GM12878 (cell line): ENCODE measurements around the gene XDH. TPM values are rescaled to one million over a fixed set of nuclear protein-coding genes. Genes with fewer than 3 reads are reported as not detected.

Source experiments
- CBX3 ChIP-seq: fragments of 200-600 bp; sonication (generic); IDR thresholded peaks from 2 replicates; pipeline ENCODE4 v1.6.1; 2016; ENCODE audit warnings: low read depth, borderline replicate concordance
- ESRRA ChIP-seq: IDR thresholded peaks from 2 replicates; pipeline ENCODE4 v1.6.1; 2012; ENCODE audit warnings: mild to moderate bottlenecking, low read length, improper control_type of control experiment
- HSF1 ChIP-seq: fragments of 150-350 bp; IDR thresholded peaks from 2 replicates; pipeline ENCODE4 v1.6.1; 2014; ENCODE audit warnings: mild to moderate bottlenecking, low read depth, low read length
- PAX8 ChIP-seq: fragments of 450-650 bp; IDR thresholded peaks from 2 replicates; pipeline ENCODE4 v1.6.1; 2017; ENCODE audit warnings: mild to moderate bottlenecking, moderate library complexity
- POLR2A ChIP-seq: IDR thresholded peaks from 2 replicates; pipeline ENCODE4 v1.6.1; 2011; ENCODE audit warnings: low read depth, mild to moderate bottlenecking, low read length
- RAD21 ChIP-seq: IDR thresholded peaks from 2 replicates; pipeline ENCODE4 v1.6.1; 2011; ENCODE audit warnings: mild to moderate bottlenecking, low read depth, low read length, moderate library complexity; ENCODE audit not compliant: insufficient read depth
- RFX5 ChIP-seq: IDR thresholded peaks from 2 replicates; pipeline ENCODE4 v1.6.1; 2011; ENCODE audit warnings: low read depth, low read length, improper control_type of control experiment
- SRF ChIP-seq, 2 experiments: IDR thresholded peaks; 2 replicates each; pipeline ENCODE4 v1.6.1; 2011; ENCODE audit warnings: low read depth in 2 of 2, low read length in 2 of 2, mild to moderate bottlenecking in 1 of 2, moderate library complexity in 1 of 2
- ZBTB40 ChIP-seq: fragments of 450-650 bp; IDR thresholded peaks from 2 replicates; pipeline ENCODE4 v1.6.1; 2016; ENCODE audit warnings: mild to moderate bottlenecking, moderate library complexity, borderline replicate concordance
- polyA plus RNA-seq, 11 experiments: library from polyadenylated mRNA; depleted of rRNA in 4 of 11; unstranded in 6 of 11; stranded (reverse) in 5 of 11; fragments of >200 nt; fragmentation: Nextera tagmentation in 4 of 11; fragmentation: Illumina TruSeq in 1 of 11; extraction: Ambion mirVana in 4 of 11; extraction: Trizol in 1 of 11; gene quantifications; 1 replicate in 1 of 11; 2 replicates in 10 of 11; pipeline versions ENCODE4 v1.2.1 to v1.2.3, GENCODE V29; 2011 to 2016; ENCODE audit warnings: inconsistent platforms in 2 of 11, missing spikeins in 2 of 11, low read depth in 1 of 11
- total RNA-seq, 4 experiments: library from RNA; depleted of rRNA in 3 of 4; stranded (reverse); fragments of >200 nt in 3 of 4; fragmentation: Illumina TruSeq in 1 of 4; extraction: Trizol in 1 of 4; gene quantifications; 2 replicates each; pipeline versions ENCODE4 v1.2.1 to v1.2.3, GENCODE V29; 2013 to 2021
- TF ChIP-seq, protein P1 (sequence below): IDR thresholded peaks from 2 replicates; pipeline ENCODE4 v1.6.1; 2012; ENCODE audit warnings: mild to moderate bottlenecking, low read depth, low read length

The XDH gene
- total and polyA plus RNA-seq, 10 of the 15 experiments (the other 5 are each of a cell fraction or from before 2014, with no cell fraction given): 0.01 TPM; not detected in 9

- no peak for TF ChIP-seq ZBTB40
- TF ChIP-seq, protein P1, sequence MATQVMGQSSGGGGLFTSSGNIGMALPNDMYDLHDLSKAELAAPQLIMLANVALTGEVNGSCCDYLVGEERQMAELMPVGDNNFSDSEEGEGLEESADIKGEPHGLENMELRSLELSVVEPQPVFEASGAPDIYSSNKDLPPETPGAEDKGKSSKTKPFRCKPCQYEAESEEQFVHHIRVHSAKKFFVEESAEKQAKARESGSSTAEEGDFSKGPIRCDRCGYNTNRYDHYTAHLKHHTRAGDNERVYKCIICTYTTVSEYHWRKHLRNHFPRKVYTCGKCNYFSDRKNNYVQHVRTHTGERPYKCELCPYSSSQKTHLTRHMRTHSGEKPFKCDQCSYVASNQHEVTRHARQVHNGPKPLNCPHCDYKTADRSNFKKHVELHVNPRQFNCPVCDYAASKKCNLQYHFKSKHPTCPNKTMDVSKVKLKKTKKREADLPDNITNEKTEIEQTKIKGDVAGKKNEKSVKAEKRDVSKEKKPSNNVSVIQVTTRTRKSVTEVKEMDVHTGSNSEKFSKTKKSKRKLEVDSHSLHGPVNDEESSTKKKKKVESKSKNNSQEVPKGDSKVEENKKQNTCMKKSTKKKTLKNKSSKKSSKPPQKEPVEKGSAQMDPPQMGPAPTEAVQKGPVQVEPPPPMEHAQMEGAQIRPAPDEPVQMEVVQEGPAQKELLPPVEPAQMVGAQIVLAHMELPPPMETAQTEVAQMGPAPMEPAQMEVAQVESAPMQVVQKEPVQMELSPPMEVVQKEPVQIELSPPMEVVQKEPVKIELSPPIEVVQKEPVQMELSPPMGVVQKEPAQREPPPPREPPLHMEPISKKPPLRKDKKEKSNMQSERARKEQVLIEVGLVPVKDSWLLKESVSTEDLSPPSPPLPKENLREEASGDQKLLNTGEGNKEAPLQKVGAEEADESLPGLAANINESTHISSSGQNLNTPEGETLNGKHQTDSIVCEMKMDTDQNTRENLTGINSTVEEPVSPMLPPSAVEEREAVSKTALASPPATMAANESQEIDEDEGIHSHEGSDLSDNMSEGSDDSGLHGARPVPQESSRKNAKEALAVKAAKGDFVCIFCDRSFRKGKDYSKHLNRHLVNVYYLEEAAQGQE: no peak
- TF ChIP-seq ESRRA: no peak
- TF ChIP-seq CBX3: no peak
- no peak for TF ChIP-seq HSF1
- TF ChIP-seq PAX8: no peak
- no peak for TF ChIP-seq SRF (IDR thresholded peaks at IDR 0.05; ENCODE audit: low read depth in 2 of 2, low read length in 2 of 2)
- TF ChIP-seq RAD21: no peak
- no peak for TF ChIP-seq POLR2A
- no peak for TF ChIP-seq RFX5
- TF ChIP-seq, all 136 proteins: peak for 0
Observed at GRCh38 chr2:31404827-31405226, 9.7 kb downstream of the XDH start (continued).
